ENCODE data around the gene RNLS.

The RNLS gene

DNA sequence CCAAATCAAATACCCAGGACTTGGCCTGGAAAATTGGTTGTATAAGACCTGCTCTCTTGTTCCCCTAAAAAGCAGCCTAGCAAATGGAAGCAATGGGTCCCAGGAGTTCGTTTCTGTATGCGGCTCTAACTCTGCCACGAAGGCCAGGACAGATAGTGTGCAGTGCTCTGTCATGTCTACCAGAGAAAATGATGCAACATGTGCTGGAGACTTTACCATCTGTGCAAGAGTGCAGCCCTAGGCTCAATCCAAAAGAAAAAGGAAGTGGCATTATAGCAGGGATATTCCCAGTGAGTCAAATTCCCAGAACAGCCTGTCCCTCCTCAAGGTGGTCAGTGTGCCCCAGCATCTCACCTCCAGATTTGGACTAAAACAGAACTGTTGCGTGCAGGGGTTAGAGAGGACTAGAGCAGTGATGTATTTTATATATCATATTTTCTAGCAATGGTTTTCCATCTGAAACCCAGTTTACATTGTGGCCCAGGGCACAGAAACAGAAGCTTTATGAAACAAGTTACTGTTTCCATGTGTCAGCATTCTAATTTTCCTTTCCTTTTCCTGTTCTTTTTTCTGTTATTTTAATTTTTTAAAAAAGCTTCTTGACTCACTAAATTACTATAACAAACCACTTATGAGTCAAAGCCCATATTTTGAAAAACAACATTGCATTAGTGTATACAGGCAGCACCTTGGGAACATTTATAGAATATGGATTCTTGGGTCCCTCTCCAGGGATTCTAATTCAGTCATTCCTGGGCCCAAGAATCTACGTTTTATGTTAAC, 311.2 kb downstream of the RNLS start:
- Histone ChIP-seq H3K36me3 (no peaks in the 10 kb centered on the region), H3K27ac (no peak overlapping the region), H3K4me3 (ENCODE audit: low read depth, low read length) (no peak overlapping the region)

DNA sequence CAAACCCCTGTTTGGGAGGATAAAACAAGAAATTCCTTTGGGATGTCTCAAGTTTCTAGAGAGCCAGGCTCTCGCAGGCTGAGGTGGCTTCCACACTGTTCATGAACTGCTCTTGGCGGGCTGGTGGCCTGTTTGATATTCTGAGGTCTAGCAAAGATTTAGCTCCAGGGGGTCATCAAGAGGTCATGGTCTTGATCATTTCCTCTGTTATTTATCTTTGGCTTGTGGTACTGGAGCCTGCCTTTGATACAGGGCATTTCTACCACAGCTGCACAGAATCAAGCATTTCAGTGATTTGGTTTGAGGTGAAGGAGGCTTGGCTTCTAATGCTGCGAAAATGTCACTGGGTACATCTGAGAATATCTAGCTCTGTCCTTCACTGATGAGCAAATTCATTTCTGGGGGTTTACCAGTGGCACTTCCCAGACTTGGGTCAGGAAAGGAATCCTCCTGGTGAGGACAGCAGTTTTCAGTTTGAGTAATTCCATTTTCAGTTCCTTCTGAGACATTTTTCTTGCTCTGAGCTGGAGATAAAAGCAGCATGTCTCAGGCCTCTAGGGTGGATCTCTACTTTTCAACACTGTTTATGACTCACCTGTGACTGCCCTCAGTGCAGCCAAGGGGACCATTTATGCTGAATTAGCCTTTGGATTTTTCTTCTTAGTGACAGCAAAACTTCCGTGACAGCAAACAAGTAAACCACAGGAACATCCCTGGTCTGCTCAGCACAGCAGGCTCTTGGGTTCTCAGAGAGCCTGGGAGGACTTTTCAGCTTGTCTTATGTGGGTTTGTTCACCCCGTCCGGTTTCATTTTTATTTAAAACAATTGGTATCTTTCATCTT, 312.0 kb downstream of the RNLS start:
- no peak for DNase-seq

More for the DNA sequence above, 311.2 kb downstream of the RNLS start:
- Histone ChIP-seq H3K27me3 (ENCODE audit: insufficient read depth, low read depth, severe bottlenecking) (no peaks in the 10 kb centered on the region), H3K9me3 (ENCODE audit: severe bottlenecking) (no peaks in the 10 kb centered on the region)
- DNase-seq, result no peak
- TF ChIP-seq, protein P1, sequence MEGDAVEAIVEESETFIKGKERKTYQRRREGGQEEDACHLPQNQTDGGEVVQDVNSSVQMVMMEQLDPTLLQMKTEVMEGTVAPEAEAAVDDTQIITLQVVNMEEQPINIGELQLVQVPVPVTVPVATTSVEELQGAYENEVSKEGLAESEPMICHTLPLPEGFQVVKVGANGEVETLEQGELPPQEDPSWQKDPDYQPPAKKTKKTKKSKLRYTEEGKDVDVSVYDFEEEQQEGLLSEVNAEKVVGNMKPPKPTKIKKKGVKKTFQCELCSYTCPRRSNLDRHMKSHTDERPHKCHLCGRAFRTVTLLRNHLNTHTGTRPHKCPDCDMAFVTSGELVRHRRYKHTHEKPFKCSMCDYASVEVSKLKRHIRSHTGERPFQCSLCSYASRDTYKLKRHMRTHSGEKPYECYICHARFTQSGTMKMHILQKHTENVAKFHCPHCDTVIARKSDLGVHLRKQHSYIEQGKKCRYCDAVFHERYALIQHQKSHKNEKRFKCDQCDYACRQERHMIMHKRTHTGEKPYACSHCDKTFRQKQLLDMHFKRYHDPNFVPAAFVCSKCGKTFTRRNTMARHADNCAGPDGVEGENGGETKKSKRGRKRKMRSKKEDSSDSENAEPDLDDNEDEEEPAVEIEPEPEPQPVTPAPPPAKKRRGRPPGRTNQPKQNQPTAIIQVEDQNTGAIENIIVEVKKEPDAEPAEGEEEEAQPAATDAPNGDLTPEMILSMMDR (IDR thresholded peaks at IDR 0.05; ENCODE audit: low read depth, low read length), result no peak

DNA sequence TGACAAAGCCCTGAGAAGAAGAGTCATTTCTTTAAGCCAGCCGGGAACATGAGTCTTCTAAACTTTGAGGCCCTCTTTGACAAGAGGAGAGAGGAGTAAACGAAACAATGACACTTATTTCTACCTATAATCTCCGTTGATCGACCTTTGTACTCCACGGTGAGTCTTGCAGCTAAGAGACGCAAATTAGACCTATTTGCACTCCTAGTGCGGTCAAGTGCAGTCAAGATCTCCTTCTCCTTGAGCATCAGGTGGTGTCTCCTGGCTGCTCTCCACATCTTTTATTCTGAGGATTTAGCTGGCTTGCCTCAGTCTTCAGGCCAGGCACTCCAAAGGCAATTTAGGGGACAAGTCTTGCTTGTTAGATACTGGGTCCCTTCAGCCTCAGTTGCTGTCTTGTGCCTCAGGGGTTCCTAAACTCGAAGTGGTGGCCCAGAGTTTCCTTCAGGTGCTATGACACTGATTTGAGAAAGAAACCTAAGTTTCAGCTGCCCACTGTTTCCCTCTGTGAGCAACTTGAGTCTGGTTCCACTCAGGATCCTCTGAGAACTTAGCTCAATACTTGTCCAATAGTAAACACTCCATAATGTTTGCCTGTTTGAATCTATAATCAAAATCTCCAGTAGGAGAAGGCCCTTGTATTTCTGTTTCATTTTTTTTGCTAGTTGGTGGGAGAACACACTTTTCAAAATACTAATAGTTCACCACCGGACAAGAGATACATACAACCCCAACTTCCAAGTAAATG, 312.9 kb downstream of the RNLS start:
- TF ChIP-seq, protein P1 (IDR thresholded peaks at IDR 0.05; ENCODE audit: low read depth, low read length), result no peak
- H3K36me3 ChIP-seq, result no peaks in the 10 kb centered on the region
- no peak overlapping the region for H3K27ac ChIP-seq

More for the DNA sequence above, 312.0 kb downstream of the RNLS start:
- Histone ChIP-seq H3K27ac (no peak overlapping the region), H3K4me3 (ENCODE audit: low read depth, low read length) (no peak overlapping the region), H3K36me3 (no peaks in the 10 kb centered on the region), H3K9me3 (ENCODE audit: severe bottlenecking) (no peaks in the 10 kb centered on the region), H3K27me3 (ENCODE audit: insufficient read depth, low read depth, severe bottlenecking) (no peaks in the 10 kb centered on the region)
- TF ChIP-seq, protein P1 (IDR thresholded peaks at IDR 0.05; ENCODE audit: low read depth, low read length), result no peak

DNA sequence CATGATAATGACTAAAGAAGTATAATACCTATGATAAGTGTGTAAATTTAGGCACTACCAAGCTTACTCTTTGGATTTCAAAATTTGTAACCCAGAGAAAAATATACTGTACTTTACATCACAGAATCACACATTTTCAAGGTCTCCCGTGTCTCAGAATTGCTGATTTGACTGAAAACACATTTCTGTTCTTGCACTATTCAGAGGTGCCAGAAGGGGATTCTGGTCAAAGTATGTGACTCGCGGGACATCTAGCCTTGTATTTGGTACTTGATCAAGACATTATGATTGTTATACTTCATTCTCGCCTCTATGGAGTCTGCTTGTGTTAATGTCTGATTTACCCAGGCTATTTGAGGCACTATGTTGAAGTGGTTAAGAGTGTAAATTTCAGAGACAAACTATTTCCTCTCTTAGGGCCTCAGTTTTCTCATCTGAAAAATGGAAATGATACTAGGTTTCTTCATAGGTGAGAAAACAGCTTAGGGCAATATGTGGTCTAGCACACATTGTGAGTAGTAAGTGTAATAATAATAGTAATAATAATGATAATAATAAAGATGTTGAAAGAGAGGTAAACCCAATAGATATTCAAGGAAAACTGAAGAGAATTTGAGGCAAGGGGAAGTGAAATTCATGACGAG, 320.4 kb downstream of the RNLS start:
- TF ChIP-seq, protein P1 (IDR thresholded peaks at IDR 0.05; ENCODE audit: low read depth, low read length), result no peak
- no peak overlapping the region for H3K27ac ChIP-seq
- no peak for DNase-seq
- H3K36me3 ChIP-seq, result no peaks in the 10 kb centered on the region
- no peak overlapping the region for H3K4me3 ChIP-seq (ENCODE audit: low read depth, low read length)
- no peaks in the 10 kb centered on the region for H3K27me3 ChIP-seq (ENCODE audit: insufficient read depth, low read depth, severe bottlenecking)
- H3K9me3 ChIP-seq (ENCODE audit: severe bottlenecking), result no peaks in the 10 kb centered on the region

More for the DNA sequence above, 312.9 kb downstream of the RNLS start:
- H3K27me3 ChIP-seq (ENCODE audit: insufficient read depth, low read depth, severe bottlenecking), result no peaks in the 10 kb centered on the region
- H3K9me3 ChIP-seq (ENCODE audit: severe bottlenecking), result no peaks in the 10 kb centered on the region
- H3K4me3 ChIP-seq (ENCODE audit: low read depth, low read length), result no peak overlapping the region
- no peak for DNase-seq

DNA sequence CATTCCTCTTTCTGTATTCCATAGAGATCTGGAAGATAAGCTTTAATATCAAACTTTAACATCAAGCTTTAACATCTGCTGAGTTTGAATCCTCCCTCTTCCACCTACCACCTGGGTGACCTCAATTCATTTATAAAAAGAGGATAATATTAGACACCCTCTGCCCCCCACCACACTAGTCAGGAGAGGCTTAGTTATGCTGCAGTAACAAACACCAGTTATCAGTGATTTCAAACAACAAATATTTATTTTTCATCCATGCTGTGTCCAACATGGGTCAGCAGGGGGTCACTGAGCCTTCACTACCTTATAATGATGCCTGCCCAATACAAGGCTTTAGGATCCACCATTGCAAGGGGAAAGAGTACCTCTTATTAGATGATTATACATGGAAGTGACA, 322.0 kb downstream of the RNLS start:
- Histone ChIP-seq H3K9me3 (ENCODE audit: severe bottlenecking) (no peaks in the 10 kb centered on the region), H3K27me3 (ENCODE audit: insufficient read depth, low read depth, severe bottlenecking) (no peaks in the 10 kb centered on the region), H3K36me3 (no peaks in the 10 kb centered on the region), H3K4me3 (ENCODE audit: low read depth, low read length) (no peak overlapping the region), H3K27ac (no peak overlapping the region)
- TF ChIP-seq, protein P1 (IDR thresholded peaks at IDR 0.05; ENCODE audit: low read depth, low read length), result no peak
- no peak for DNase-seq

Measured in WERI-Rb-1 (cell line).